Gastrocnemius medialis (tissue), 4 donors: ENCODE results near the gene FGF1.
A peak's percentile ranks its signal among the peaks of the same experiment; 100 is the strongest.

Source experiments
- POLR2A ChIP-seq, 2 donors: fragments of 450-650 bp; IDR thresholded peaks; one replicate each; pipeline ENCODE4 v1.6.1; 2017; ENCODE audit warnings: antibody characterized with exemption in 2 of 2, mild to moderate bottlenecking in 2 of 2, moderate library complexity in 2 of 2
- TF ChIP-seq, protein P1 (sequence below), 5 experiments: fragments of 450-650 bp in 3 of 5; fragments of 200-600 bp in 2 of 5; sonication (generic) in 2 of 5; IDR thresholded peaks in 4 of 5; conservative IDR thresholded peaks in 1 of 5; 1 replicate in 4 of 5; 2 replicates in 1 of 5; pipeline ENCODE4 v1.5.1; 2016 to 2019; ENCODE audit warnings: antibody characterized with exemption in 5 of 5, mild to moderate bottlenecking in 3 of 5, moderate library complexity in 3 of 5

DNA sequence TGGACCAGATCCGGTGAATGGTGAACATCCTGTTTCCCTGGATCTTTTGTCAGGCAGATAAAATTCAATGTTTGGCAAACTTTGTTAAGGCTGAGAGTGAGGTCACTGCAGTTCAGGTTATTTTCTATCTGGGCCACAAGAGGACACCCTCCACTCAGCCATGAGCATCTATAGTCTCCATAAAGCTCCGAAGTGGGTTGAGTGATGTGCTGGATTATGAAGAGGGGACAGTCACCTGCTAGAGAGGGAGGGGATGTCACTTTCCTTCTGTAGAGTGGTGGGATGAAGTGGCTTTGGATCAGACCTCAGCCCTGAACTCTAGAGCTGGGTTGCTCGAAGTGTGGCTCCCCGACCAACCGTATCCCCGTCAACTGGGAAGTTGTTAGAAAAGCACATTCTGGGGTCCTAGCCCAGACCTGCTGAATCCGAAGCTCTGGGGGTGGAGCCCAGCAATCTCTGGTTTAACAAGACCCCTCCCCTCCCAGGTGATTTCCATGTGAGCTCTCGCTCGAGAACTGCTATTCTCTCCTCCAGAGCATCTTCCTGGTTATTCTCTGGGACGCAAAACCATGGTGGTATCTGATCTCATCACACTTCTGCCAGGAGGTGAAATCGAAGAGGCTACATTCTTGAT, 31.8 kb upstream of the FGF1 start:
- TF ChIP-seq, protein P1, sequence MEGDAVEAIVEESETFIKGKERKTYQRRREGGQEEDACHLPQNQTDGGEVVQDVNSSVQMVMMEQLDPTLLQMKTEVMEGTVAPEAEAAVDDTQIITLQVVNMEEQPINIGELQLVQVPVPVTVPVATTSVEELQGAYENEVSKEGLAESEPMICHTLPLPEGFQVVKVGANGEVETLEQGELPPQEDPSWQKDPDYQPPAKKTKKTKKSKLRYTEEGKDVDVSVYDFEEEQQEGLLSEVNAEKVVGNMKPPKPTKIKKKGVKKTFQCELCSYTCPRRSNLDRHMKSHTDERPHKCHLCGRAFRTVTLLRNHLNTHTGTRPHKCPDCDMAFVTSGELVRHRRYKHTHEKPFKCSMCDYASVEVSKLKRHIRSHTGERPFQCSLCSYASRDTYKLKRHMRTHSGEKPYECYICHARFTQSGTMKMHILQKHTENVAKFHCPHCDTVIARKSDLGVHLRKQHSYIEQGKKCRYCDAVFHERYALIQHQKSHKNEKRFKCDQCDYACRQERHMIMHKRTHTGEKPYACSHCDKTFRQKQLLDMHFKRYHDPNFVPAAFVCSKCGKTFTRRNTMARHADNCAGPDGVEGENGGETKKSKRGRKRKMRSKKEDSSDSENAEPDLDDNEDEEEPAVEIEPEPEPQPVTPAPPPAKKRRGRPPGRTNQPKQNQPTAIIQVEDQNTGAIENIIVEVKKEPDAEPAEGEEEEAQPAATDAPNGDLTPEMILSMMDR (IDR thresholded peaks at IDR 0.05 in 4 of 5, conservative IDR thresholded peaks at IDR 0.05 in 1 of 5): peak in 4 of 5 experiments; percentile 37 to 67 (median 52)
- no peak for TF ChIP-seq POLR2A (IDR thresholded peaks at IDR 0.05)
